ENCODE results near the gene LALBA.

DNA sequence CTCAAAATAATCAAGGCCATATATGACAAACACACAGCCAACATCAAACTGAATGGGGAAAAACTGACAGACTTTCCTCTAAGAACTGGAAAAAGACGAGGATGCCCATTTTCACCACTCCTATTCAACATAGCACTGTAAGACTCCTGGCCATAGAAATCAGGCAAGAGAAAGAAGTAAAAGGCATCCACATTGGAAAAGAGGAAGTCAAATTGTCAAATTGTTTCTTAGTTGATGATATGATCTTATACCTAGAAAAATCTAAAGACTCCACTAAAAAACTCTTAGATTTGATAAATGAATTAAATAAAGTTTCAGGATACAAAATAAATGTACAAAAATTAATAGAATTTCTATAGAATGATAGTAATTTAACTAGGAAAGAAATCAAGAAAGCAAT is 33.2 kb downstream of the LALBA start:
- TF ChIP-seq POLR2AphosphoS5 (IDR thresholded peaks at IDR 0.05) (no peak), POLR2A (IDR thresholded peaks at IDR 0.05) (no peak), EP300 (IDR thresholded peaks at IDR 0.05) (no peak)
- TF ChIP-seq, protein P1, sequence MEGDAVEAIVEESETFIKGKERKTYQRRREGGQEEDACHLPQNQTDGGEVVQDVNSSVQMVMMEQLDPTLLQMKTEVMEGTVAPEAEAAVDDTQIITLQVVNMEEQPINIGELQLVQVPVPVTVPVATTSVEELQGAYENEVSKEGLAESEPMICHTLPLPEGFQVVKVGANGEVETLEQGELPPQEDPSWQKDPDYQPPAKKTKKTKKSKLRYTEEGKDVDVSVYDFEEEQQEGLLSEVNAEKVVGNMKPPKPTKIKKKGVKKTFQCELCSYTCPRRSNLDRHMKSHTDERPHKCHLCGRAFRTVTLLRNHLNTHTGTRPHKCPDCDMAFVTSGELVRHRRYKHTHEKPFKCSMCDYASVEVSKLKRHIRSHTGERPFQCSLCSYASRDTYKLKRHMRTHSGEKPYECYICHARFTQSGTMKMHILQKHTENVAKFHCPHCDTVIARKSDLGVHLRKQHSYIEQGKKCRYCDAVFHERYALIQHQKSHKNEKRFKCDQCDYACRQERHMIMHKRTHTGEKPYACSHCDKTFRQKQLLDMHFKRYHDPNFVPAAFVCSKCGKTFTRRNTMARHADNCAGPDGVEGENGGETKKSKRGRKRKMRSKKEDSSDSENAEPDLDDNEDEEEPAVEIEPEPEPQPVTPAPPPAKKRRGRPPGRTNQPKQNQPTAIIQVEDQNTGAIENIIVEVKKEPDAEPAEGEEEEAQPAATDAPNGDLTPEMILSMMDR (IDR thresholded peaks at IDR 0.05) = no peak
